GM12878 (cell line): ENCODE measurements around the gene MEGF6. TPM values are rescaled to one million over a fixed set of nuclear protein-coding genes. Genes with fewer than 3 reads are reported as not detected.

Source experiments
- ATAC-seq: fragments of 200-7000 bp; cut with Tn5 transposase; 3 replicates; pipeline ENCODE4 v1.9.1; 2020; ENCODE audit warnings: mild to moderate bottlenecking, moderate library complexity
- BruUV-seq: library from RNA; stranded (reverse); fragments of 400-500 nt; replicated peaks from 2 replicates; lab custom pipeline; 2021; lab: Mats Ljungman, UMichigan
- CTCF ChIA-PET: fragments of 300-600 bp; sonication (Branson Sonifier 250); formaldehyde crosslinking; extraction: SDS; loops from one replicate; lab custom pipeline; 2021; ENCODE audit warnings: inconsistent platforms; lab: Yijun Ruan, JAX
- POLR2A ChIA-PET: fragments of 350-600 bp; formaldehyde crosslinking; extraction: SDS; loops from one replicate; lab custom pipeline; 2021; ENCODE audit warnings: inconsistent platforms; lab: Charles Lee
- RAD21 ChIA-PET: fragments of 300-600 bp; sonication (Branson Sonifier 250); formaldehyde crosslinking; loops from one replicate; lab custom pipeline; 2023; ENCODE audit warnings: antibody characterized with exemption; ENCODE audit not compliant: unreplicated experiment; lab: Charles Lee
- SMC1A ChIA-PET: fragments of 300-600 bp; sonication (Branson Sonifier 250); formaldehyde crosslinking; loops from one replicate; lab custom pipeline; 2023; ENCODE audit not compliant: unreplicated experiment, uncharacterized antibody; lab: Charles Lee
- DNase-seq: peaks from one replicate; pipeline ENCODE4 v3.0.0-alpha.2; 2011; ENCODE audit warnings: low read depth, low spot score
- FAIRE-seq: peaks from 3 replicates; lab custom pipeline; 2011; peaks lifted over from hg19 to GRCh38; lab: Jason Lieb, UNC
- H2AFZ ChIP-seq: 2 replicates; pipeline ENCODE4 v1.6.0; 2011; ENCODE audit warnings: low read depth, low read length, control low read depth; ENCODE audit not compliant: control insufficient read depth
- H3K27ac ChIP-seq: 2 replicates; pipeline ENCODE4 v1.5.1; 2011; ENCODE audit warnings: control low read depth; ENCODE audit not compliant: control insufficient read depth, insufficient read depth
- H3K27me3 ChIP-seq, 2 experiments: replicated peaks in 1 of 2; 2 replicates each; pipeline versions ENCODE4 v1.6.0 to v1.6.1; 2011; ENCODE audit warnings: low read length in 1 of 2; ENCODE audit not compliant: control insufficient read depth in 2 of 2, insufficient read depth in 2 of 2
- H3K36me3 ChIP-seq, 2 experiments: 2 replicates each; pipeline ENCODE4 v1.5.1; 2011; ENCODE audit warnings: low read length in 1 of 2; ENCODE audit not compliant: control insufficient read depth in 2 of 2, insufficient read depth in 2 of 2
- H3K4me1 ChIP-seq: 2 replicates; pipeline ENCODE4 v1.6.1; 2011; ENCODE audit warnings: mild to moderate bottlenecking, low read length, moderate library complexity, mixed read lengths; ENCODE audit not compliant: control insufficient read depth, insufficient read depth
- H3K4me2 ChIP-seq: 2 replicates; pipeline ENCODE4 v1.6.0; 2011; ENCODE audit warnings: control low read depth; ENCODE audit not compliant: control insufficient read depth, insufficient read depth
- H3K4me3 ChIP-seq: fragments of 200-600 bp; sonication (generic); 2 replicates; pipeline ENCODE4 v1.5.1; 2016
- H3K79me2 ChIP-seq: 2 replicates; pipeline ENCODE4 v1.6.0; 2011; ENCODE audit warnings: low read length; ENCODE audit not compliant: control insufficient read depth, insufficient read depth
- H3K9ac ChIP-seq: 2 replicates; pipeline ENCODE4 v1.8.0; 2011; ENCODE audit warnings: low read length, control low read depth, mixed read lengths; ENCODE audit not compliant: control insufficient read depth, insufficient read depth
- H3K9me3 ChIP-seq: replicated peaks from 3 replicates; pipeline ENCODE4 v1.5.1; 2011; ENCODE audit warnings: mild to moderate bottlenecking, low read length; ENCODE audit not compliant: control insufficient read depth, insufficient read depth
- H4K20me1 ChIP-seq: 2 replicates; pipeline ENCODE4 v1.6.0; 2011; ENCODE audit not compliant: control insufficient read depth, insufficient read depth
- ATF2 ChIP-seq: IDR thresholded peaks from 2 replicates; pipeline ENCODE4 v1.6.1; 2012; ENCODE audit warnings: low read length, inconsistent platforms
- CBFB ChIP-seq: IDR thresholded peaks from 2 replicates; pipeline ENCODE4 v1.6.1; 2016; ENCODE audit warnings: antibody characterized with exemption, low read depth
- CEBPB ChIP-seq, 2 experiments: fragments of 150-350 bp in 1 of 2; IDR thresholded peaks; 2 replicates each; pipeline ENCODE4 v1.6.1; 2012 to 2014; ENCODE audit warnings: low read depth in 2 of 2, low read length in 2 of 2, borderline replicate concordance in 1 of 2, inconsistent platforms in 1 of 2
- EED ChIP-seq: sonication (generic); IDR thresholded peaks from 2 replicates; pipeline ENCODE4 v1.6.1; 2016; ENCODE audit warnings: antibody characterized with exemption, low read depth
- EP300 ChIP-seq, 2 experiments: fragments of 150-350 bp in 1 of 2; IDR thresholded peaks; 2 replicates each; pipeline ENCODE4 v1.6.1; 2011 to 2012; ENCODE audit warnings: low read depth in 2 of 2, low read length in 2 of 2, borderline replicate concordance in 1 of 2, improper control_type of control experiment in 1 of 2, inconsistent platforms in 1 of 2; ENCODE audit not compliant: control insufficient read depth in 1 of 2
- ETV6 ChIP-seq, 2 experiments: fragments of 450-650 bp in 1 of 2; IDR thresholded peaks in 1 of 2; conservative IDR thresholded peaks in 1 of 2; 2 replicates each; pipeline ENCODE4 v1.6.1; 2014; ENCODE audit warnings: antibody characterized with exemption in 1 of 2, borderline replicate concordance in 1 of 2, low read depth in 1 of 2, mild to moderate bottlenecking in 1 of 2, moderate library complexity in 1 of 2
- EZH2 ChIP-seq: IDR thresholded peaks from 2 replicates; pipeline ENCODE4 v1.6.1; 2012; ENCODE audit warnings: low read depth, mild to moderate bottlenecking, control low read depth, inconsistent platforms, low read length, borderline replicate concordance; ENCODE audit not compliant: control insufficient read depth
- IKZF2 ChIP-seq, 2 experiments: fragments of 450-650 bp; IDR thresholded peaks; 2 replicates each; pipeline ENCODE4 v1.6.1; 2017; ENCODE audit warnings: mild to moderate bottlenecking in 2 of 2, moderate library complexity in 2 of 2
- POU2F2 ChIP-seq: IDR thresholded peaks from 3 replicates; pipeline ENCODE4 v1.6.1; 2011; ENCODE audit warnings: low read depth, mild to moderate bottlenecking, low read length, borderline replicate concordance
- SMAD1 ChIP-seq: fragments of 450-650 bp; IDR thresholded peaks from 2 replicates; pipeline ENCODE4 v1.6.1; 2018; ENCODE audit warnings: mild to moderate bottlenecking, low read depth; ENCODE audit not compliant: partially characterized antibody
- SMAD5 ChIP-seq: IDR thresholded peaks from 2 replicates; pipeline ENCODE4 v1.6.1; 2016; ENCODE audit warnings: antibody characterized with exemption, low read depth
- SUPT20H ChIP-seq: IDR thresholded peaks from 2 replicates; pipeline ENCODE4 v1.6.1; 2011; ENCODE audit warnings: low read depth, mild to moderate bottlenecking, low read length, moderate library complexity, borderline replicate concordance; ENCODE audit not compliant: control insufficient read depth
- ZNF207 ChIP-seq: fragments of 450-650 bp; IDR thresholded peaks from 2 replicates; pipeline ENCODE4 v1.6.1; 2014; ENCODE audit warnings: antibody characterized with exemption, mild to moderate bottlenecking, borderline replicate concordance
- WGBS: methylation state at CpG from one replicate; pipeline ENCODE4 v1.1.6; 2016; ENCODE audit warnings: low lambda C conversion rate; ENCODE audit not compliant: insufficient replicate concordance, insufficient coverage; ENCODE audit errors: missing lambda C conversion rate; 5-methylcytosine and 5-hydroxymethylcytosine counted together
- in situ Hi-C: fragments of 300-500 bp; cut with MboI; formaldehyde crosslinking; loops from 9 replicates; pipeline ENCODE4 v1.14.3; 2018; ENCODE audit warnings: mixed read lengths
- intact Hi-C: fragments of 100-400 bp; cut with micrococcal nuclease; formaldehyde crosslinking; loops from one replicate; pipeline ENCODE4 v1.14.2; 2022; ENCODE audit not compliant: unreplicated experiment
- polyA plus RNA-seq, 11 experiments: library from polyadenylated mRNA; depleted of rRNA in 4 of 11; unstranded in 6 of 11; stranded (reverse) in 5 of 11; fragments of >200 nt; fragmentation: Nextera tagmentation in 4 of 11; fragmentation: Illumina TruSeq in 1 of 11; extraction: Ambion mirVana in 4 of 11; extraction: Trizol in 1 of 11; gene quantifications; 1 replicate in 1 of 11; 2 replicates in 10 of 11; pipeline versions ENCODE4 v1.2.1 to v1.2.3, GENCODE V29; 2011 to 2016; ENCODE audit warnings: inconsistent platforms in 2 of 11, missing spikeins in 2 of 11, low read depth in 1 of 11
- total RNA-seq, 4 experiments: library from RNA; depleted of rRNA in 3 of 4; stranded (reverse); fragments of >200 nt in 3 of 4; fragmentation: Illumina TruSeq in 1 of 4; extraction: Trizol in 1 of 4; gene quantifications; 2 replicates each; pipeline versions ENCODE4 v1.2.1 to v1.2.3, GENCODE V29; 2013 to 2021

MEGF6 gene
- total and polyA plus RNA-seq, 10 of the 15 experiments (the other 5 are each of a cell fraction or from before 2014, with no cell fraction given) = 0.03 to 0.41 TPM; not detected in 8

- TF ChIP-seq SMAD1 (no peak), ATF2 (no peak), EP300 (IDR thresholded peaks at IDR 0.05; ENCODE audit: borderline replicate concordance in 1 of 2, control insufficient read depth in 1 of 2, low read depth in 2 of 2, low read length in 2 of 2) (no peak), CEBPB (IDR thresholded peaks at IDR 0.05; ENCODE audit: borderline replicate concordance in 1 of 2, low read depth in 2 of 2, low read length in 2 of 2) (no peak)
- TF ChIP-seq, all 136 proteins: peak for 0
Observed at GRCh38 chr1:3479511-3480368, 131.6 kb downstream of the MEGF6 start (continued).

- Histone ChIP-seq H3K9me3 (no peaks in the 10 kb centered on the region), H2AFZ (no peak overlapping the region), H3K79me2 (no peaks in the 10 kb centered on the region), H3K27me3 (no peaks in the 10 kb centered on the region), H3K4me2 (no peak overlapping the region), H3K36me3 (no peaks in the 10 kb centered on the region), H4K20me1 (no peaks in the 10 kb centered on the region), H3K27ac (no peak overlapping the region), H3K9ac (no peak overlapping the region), H3K4me1 (no peaks in the 10 kb centered on the region), H3K4me3 (no peak overlapping the region)
- no peak for FAIRE-seq
- intact Hi-C loops = no loop called here
- in situ Hi-C loops = no loop called here
- ChIA-PET POLR2A (no interaction called here), CTCF (no interaction called here), SMC1A (no interaction called here), RAD21 (no interaction called here)
- TF ChIP-seq EED (no peak), SMAD5 (no peak), ZNF207 (no peak), POU2F2 (no peak), ETV6 (conservative IDR thresholded peaks at IDR 0.05 in 1 of 2, IDR thresholded peaks at IDR 0.05 in 1 of 2; ENCODE audit: borderline replicate concordance in 1 of 2, low read depth in 1 of 2) (no peak), IKZF2 (IDR thresholded peaks at IDR 0.05) (no peak), SUPT20H (no peak), EZH2 (no peak), CBFB (no peak)
- no peak for ATAC-seq
- BruUV-seq = no TSS peak
- 62% methylated on average over 24 of the region's 24 CpGs for WGBS
- DNase-seq = no peak
Observed at GRCh38 chr1:3478187-3478586, 133.1 kb downstream of the MEGF6 start.
